Measurements from ENCODE around the gene ITIH3.

Gene ITIH3

GRCh38 chr3:52790741-52791140, 3.9 kb upstream of the ITIH3 start:
- DNase-seq (ENCODE audit: extremely low spot score), result no peak
- ChIA-PET CTCF (no interaction called here), POLR2A (interaction anchor here (3.2 kb wide), 1 partner anchor 20 kb away, joined by 13 read pairs; the partner anchor contains the start of gene NEK4)
- TF ChIP-seq BHLHE40 (IDR thresholded peaks at IDR 0.05; ENCODE audit: borderline replicate concordance) (no peak), TARDBP (IDR thresholded peaks at IDR 0.05) (no peak), NFRKB (IDR thresholded peaks at IDR 0.05) (no peak), FOXA1 (IDR thresholded peaks at IDR 0.05) (no peak), ELF4 (IDR thresholded peaks at IDR 0.05) (no peak), PKNOX1 (IDR thresholded peaks at IDR 0.05) (no peak), FOXK2 (IDR thresholded peaks at IDR 0.05) (no peak), FOXM1 (IDR thresholded peaks at IDR 0.05; ENCODE audit: borderline replicate concordance) (no peak), ZNF384 (IDR thresholded peaks at IDR 0.05) (no peak), CTBP1 (IDR thresholded peaks at IDR 0.05; ENCODE audit: borderline replicate concordance) (no peak), SUZ12 (IDR thresholded peaks at IDR 0.05) (no peak), SP1 (IDR thresholded peaks at IDR 0.05) (no peak), ARNT (IDR thresholded peaks at IDR 0.05) (no peak), LEF1 (IDR thresholded peaks at IDR 0.05; ENCODE audit: borderline replicate concordance) (no peak), HDGF (IDR thresholded peaks at IDR 0.05; ENCODE audit: borderline replicate concordance) (no peak), L3MBTL2 (conservative IDR thresholded peaks at IDR 0.05) (no peak)

GRCh38 chr3:52791366-52791765, 3.2 kb upstream of the ITIH3 start:
- no peak for DNase-seq (ENCODE audit: extremely low spot score)
- ChIA-PET CTCF (interaction anchor here (2.5 kb wide), 1 partner anchor 29 kb away, joined by 10 read pairs; no protein-coding TSS in a partner anchor), POLR2A (interaction anchor here (3.2 kb wide), 1 partner anchor 20 kb away, joined by 13 read pairs; the partner anchor contains the start of gene NEK4)
- TF ChIP-seq FOXM1 (IDR thresholded peaks at IDR 0.05; ENCODE audit: borderline replicate concordance), result no peak
- TF ChIP-seq PKNOX1 (IDR thresholded peaks at IDR 0.05), result no peak
- no peak for TF ChIP-seq TARDBP (IDR thresholded peaks at IDR 0.05)
- TF ChIP-seq SP1 (IDR thresholded peaks at IDR 0.05), result no peak
- no peak for TF ChIP-seq CTBP1 (IDR thresholded peaks at IDR 0.05; ENCODE audit: borderline replicate concordance)
- no peak for TF ChIP-seq ARNT (IDR thresholded peaks at IDR 0.05)
- no peak for TF ChIP-seq LEF1 (IDR thresholded peaks at IDR 0.05; ENCODE audit: borderline replicate concordance)
- no peak for TF ChIP-seq FOXK2 (IDR thresholded peaks at IDR 0.05)
- no peak for TF ChIP-seq ELF4 (IDR thresholded peaks at IDR 0.05)
- TF ChIP-seq HDGF (IDR thresholded peaks at IDR 0.05; ENCODE audit: borderline replicate concordance), result no peak
- no peak for TF ChIP-seq L3MBTL2 (conservative IDR thresholded peaks at IDR 0.05)
- TF ChIP-seq SUZ12 (IDR thresholded peaks at IDR 0.05), result no peak
- no peak for TF ChIP-seq FOXA1 (IDR thresholded peaks at IDR 0.05)
- no peak for TF ChIP-seq NFRKB (IDR thresholded peaks at IDR 0.05)
- no peak for TF ChIP-seq BHLHE40 (IDR thresholded peaks at IDR 0.05; ENCODE audit: borderline replicate concordance)
- no peak for TF ChIP-seq ZNF384 (IDR thresholded peaks at IDR 0.05)

GRCh38 chr3:52791928-52792327, 2.7 kb upstream of the ITIH3 start:
- no peak for TF ChIP-seq SUZ12 (IDR thresholded peaks at IDR 0.05)
- TF ChIP-seq SP1 (IDR thresholded peaks at IDR 0.05), result no peak
- no peak for TF ChIP-seq CTBP1 (IDR thresholded peaks at IDR 0.05; ENCODE audit: borderline replicate concordance)
- no peak for TF ChIP-seq NFRKB (IDR thresholded peaks at IDR 0.05)
- CTCF ChIA-PET, result interaction anchor here (0.6 to 2.5 kb wide), 2 partner anchors 21 to 29 kb away, joined by 4 to 10 read pairs; partner anchors contain the start of gene NEK4
- no peak for DNase-seq (ENCODE audit: extremely low spot score)
- POLR2A ChIA-PET, result interaction anchor here (3.2 kb wide), 1 partner anchor 21 kb away, joined by 13 read pairs; the partner anchor contains the start of gene NEK4

GRCh38 chr3:52792413-52792812, 2.2 kb upstream of the ITIH3 start:
- POLR2A ChIA-PET, result interaction anchor here (3.2 kb wide), 1 partner anchor 22 kb away, joined by 13 read pairs; the partner anchor contains the start of gene NEK4

GRCh38 chr3:52792961-52793695, 1.5 kb upstream of the ITIH3 start:
- CTCF ChIA-PET, result interaction anchor here (1.1 to 2.5 kb wide), 2 partner anchors 28 to 51 kb away, joined by 4 to 10 read pairs; no protein-coding TSS in a partner anchor
- POLR2A ChIA-PET, result interaction anchor here (0.8 to 1.6 kb wide), 2 partner anchors 16 to 22 kb away, joined by 3 to 8 read pairs; partner anchors contain the start of gene NEK4
- no peak for DNase-seq (ENCODE audit: extremely low spot score)
- TF ChIP-seq CTBP1 (IDR thresholded peaks at IDR 0.05; ENCODE audit: borderline replicate concordance) (no peak), HDGF (IDR thresholded peaks at IDR 0.05; ENCODE audit: borderline replicate concordance) (no peak), SP1 (IDR thresholded peaks at IDR 0.05) (no peak), ZNF384 (IDR thresholded peaks at IDR 0.05) (no peak), FOXK2 (IDR thresholded peaks at IDR 0.05) (no peak), BHLHE40 (IDR thresholded peaks at IDR 0.05; ENCODE audit: borderline replicate concordance) (no peak), L3MBTL2 (conservative IDR thresholded peaks at IDR 0.05) (no peak), FOXA1 (IDR thresholded peaks at IDR 0.05) (no peak), TARDBP (IDR thresholded peaks at IDR 0.05) (no peak), NFRKB (IDR thresholded peaks at IDR 0.05) (no peak), FOXM1 (IDR thresholded peaks at IDR 0.05; ENCODE audit: borderline replicate concordance) (no peak), ELF4 (IDR thresholded peaks at IDR 0.05) (no peak), PKNOX1 (IDR thresholded peaks at IDR 0.05) (no peak), SUZ12 (IDR thresholded peaks at IDR 0.05) (no peak), LEF1 (IDR thresholded peaks at IDR 0.05; ENCODE audit: borderline replicate concordance) (no peak), ARNT (IDR thresholded peaks at IDR 0.05) (no peak)

More at GRCh38 chr3:52792413-52792812, 2.2 kb upstream of the ITIH3 start:
- DNase-seq (ENCODE audit: extremely low spot score), result no peak
- no peak for TF ChIP-seq HDGF (IDR thresholded peaks at IDR 0.05; ENCODE audit: borderline replicate concordance)
- TF ChIP-seq FOXK2 (IDR thresholded peaks at IDR 0.05), result no peak
- TF ChIP-seq PKNOX1 (IDR thresholded peaks at IDR 0.05), result no peak
- no peak for TF ChIP-seq FOXA1 (IDR thresholded peaks at IDR 0.05)
- TF ChIP-seq SP1 (IDR thresholded peaks at IDR 0.05), result no peak
- no peak for TF ChIP-seq BHLHE40 (IDR thresholded peaks at IDR 0.05; ENCODE audit: borderline replicate concordance)
- no peak for TF ChIP-seq LEF1 (IDR thresholded peaks at IDR 0.05; ENCODE audit: borderline replicate concordance)
- TF ChIP-seq ELF4 (IDR thresholded peaks at IDR 0.05), result no peak
- TF ChIP-seq CTBP1 (IDR thresholded peaks at IDR 0.05; ENCODE audit: borderline replicate concordance), result no peak
- TF ChIP-seq ZNF384 (IDR thresholded peaks at IDR 0.05), result no peak
- TF ChIP-seq ARNT (IDR thresholded peaks at IDR 0.05), result no peak
- no peak for TF ChIP-seq NFRKB (IDR thresholded peaks at IDR 0.05)
- TF ChIP-seq FOXM1 (IDR thresholded peaks at IDR 0.05; ENCODE audit: borderline replicate concordance), result no peak
- CTCF ChIA-PET, result interaction anchor here (0.6 to 2.5 kb wide), 3 partner anchors 21 to 50 kb away, joined by 4 to 10 read pairs (median 4); partner anchors contain the start of gene NEK4

All from HEK293T (cell line).